Ovary (tissue), 3 donors: ENCODE measurements around the gene MRO.

Experiments
- CTCF ChIP-seq, 3 donors: fragments of 450-650 bp in 2 of 3; fragments of 200-600 bp in 1 of 3; IDR thresholded peaks; one replicate each; pipeline versions ENCODE4 v1.5.1 to v1.8.0; 2016 to 2022; ENCODE audit warnings: antibody characterized with exemption in 3 of 3, mild to moderate bottlenecking in 1 of 3
- EP300 ChIP-seq: sonication (generic); formaldehyde crosslinking; IDR thresholded peaks from one replicate; pipeline ENCODE4 v1.6.1; 2017; ENCODE audit warnings: antibody characterized with exemption
- donor health status: DM: no; HTN: no; CAD: no.

- no peak for TF ChIP-seq CTCF (IDR thresholded peaks at IDR 0.05)
- no peak for TF ChIP-seq EP300
Observed at GRCh38 chr18:50814395-50814794, 5.4 kb downstream of the MRO start.
